Glutamatergic neuron (in vitro differentiated cells): ENCODE results near the gene L3MBTL4. TPM values are rescaled to one million over a fixed set of nuclear protein-coding genes. Genes with fewer than 3 reads are reported as not detected.

Experiments used
- DNase-seq: peaks from one replicate; pipeline ENCODE4 v3.0.0; 2022
- H3K27ac Mint-ChIP-seq: one replicate; pipeline ENCODE4 v1.8.0; 2020; ENCODE audit warnings: mild to moderate bottlenecking, mixed read lengths, inconsistent platforms; ENCODE audit not compliant: unreplicated experiment
- H3K27me3 Mint-ChIP-seq: one replicate; pipeline ENCODE4 v1.8.0; 2020; ENCODE audit warnings: mild to moderate bottlenecking, moderate library complexity, mixed read lengths, inconsistent platforms; ENCODE audit not compliant: unreplicated experiment
- H3K36me3 Mint-ChIP-seq: one replicate; pipeline ENCODE4 v1.8.0; 2020; ENCODE audit warnings: mild to moderate bottlenecking, mixed read lengths, inconsistent platforms; ENCODE audit not compliant: unreplicated experiment
- H3K4me1 Mint-ChIP-seq: one replicate; pipeline ENCODE4 v1.8.0; 2020; ENCODE audit warnings: mild to moderate bottlenecking, low read depth, mixed read lengths, inconsistent platforms; ENCODE audit not compliant: unreplicated experiment
- H3K4me3 Mint-ChIP-seq: one replicate; pipeline ENCODE4 v1.8.0; 2020; ENCODE audit warnings: mild to moderate bottlenecking, mixed read lengths, inconsistent platforms; ENCODE audit not compliant: unreplicated experiment
- H3K9me3 Mint-ChIP-seq: one replicate; pipeline ENCODE4 v1.8.0; 2020; ENCODE audit warnings: mild to moderate bottlenecking, moderate library complexity, mixed read lengths, inconsistent platforms; ENCODE audit not compliant: unreplicated experiment
- CTCF ChIP-seq: fragments of 200-600 bp; sonication (generic); IDR thresholded peaks from one replicate; pipeline ENCODE4 v1.5.0; 2021; ENCODE audit not compliant: partially characterized antibody, unreplicated experiment
- total RNA-seq: library from RNA; stranded (reverse); fragmentation: NEBNext Ultra II Directional; extraction: Animal tissue kit (Norgen Biotek cat#: 25700); gene quantifications from one replicate; pipeline ENCODE4 v1.2.1, GENCODE V29; 2021; ENCODE audit not compliant: unreplicated experiment

L3MBTL4 gene
- total RNA-seq, 1 donor from 2014 or later: 0.32 TPM

GRCh38 chr18:6257950-6258349 lies 156.8 kb downstream of the L3MBTL4 start:
- TF ChIP-seq CTCF: no peak
- Mint-ChIP-seq H3K4me1 (no peaks in the 10 kb centered on the region), H3K4me3 (no peak overlapping the region), H3K27ac (no peak overlapping the region), H3K36me3 (peaks cover 15% of the 10 kb centered on the region), H3K9me3 (peaks cover 12% of the 10 kb centered on the region), H3K27me3 (peaks cover 5% of the 10 kb centered on the region)
- no peak for DNase-seq

- Mint-ChIP-seq H3K4me3 (no peak overlapping the region), H3K9me3 (peaks cover 13% of the 10 kb centered on the region), H3K27ac (no peak overlapping the region), H3K27me3 (peaks cover 5% of the 10 kb centered on the region), H3K36me3 (peaks cover 15% of the 10 kb centered on the region), H3K4me1 (no peaks in the 10 kb centered on the region)
- DNase-seq: no peak
- no peak for TF ChIP-seq CTCF
Measured at GRCh38 chr18:6256521-6256920, 158.2 kb downstream of the L3MBTL4 start.

GRCh38 chr18:6255886-6256285 lies 158.8 kb downstream of the L3MBTL4 start:
- DNase-seq: no peak
- H3K4me3 Mint-ChIP-seq: no peak overlapping the region
- TF ChIP-seq CTCF: no peak

GRCh38 chr18:6255116-6255705 lies 159.5 kb downstream of the L3MBTL4 start:
- Mint-ChIP-seq H3K27me3 (peaks cover 3% of the 10 kb centered on the region), H3K27ac (no peak overlapping the region), H3K9me3 (peaks cover 13% of the 10 kb centered on the region), H3K36me3 (peaks cover 15% of the 10 kb centered on the region), H3K4me3 (no peak overlapping the region), H3K4me1 (no peaks in the 10 kb centered on the region)
- TF ChIP-seq CTCF: no peak
- no peak for DNase-seq

More at GRCh38 chr18:6255886-6256285, 158.8 kb downstream of the L3MBTL4 start:
- Mint-ChIP-seq H3K27ac (no peak overlapping the region), H3K36me3 (peaks cover 15% of the 10 kb centered on the region), H3K9me3 (peaks cover 13% of the 10 kb centered on the region), H3K4me1 (no peaks in the 10 kb centered on the region), H3K27me3 (peaks cover 3% of the 10 kb centered on the region)

GRCh38 chr18:6254456-6254855 lies 160.3 kb downstream of the L3MBTL4 start:
- peaks cover 9% of the 10 kb centered on the region for H3K9me3 Mint-ChIP-seq
- H3K27ac Mint-ChIP-seq: no peak overlapping the region
- no peak overlapping the region for H3K4me3 Mint-ChIP-seq
- no peak for DNase-seq
- peaks cover 8% of the 10 kb centered on the region for H3K36me3 Mint-ChIP-seq
- no peaks in the 10 kb centered on the region for H3K4me1 Mint-ChIP-seq
- no peak for TF ChIP-seq CTCF
- peaks cover 3% of the 10 kb centered on the region for H3K27me3 Mint-ChIP-seq
